HL-60 (cell line): ENCODE data around the gene ANXA3.

ENCODE experiments used
- DNase-seq, 2 experiments: peaks; one replicate each; pipeline ENCODE4 v3.0.0-alpha.2; 2010 to 2020; ENCODE audit warnings: low read depth in 1 of 2, low spot score in 1 of 2
- H3K27ac ChIP-seq: fragments of 250-450 bp; sonication (Bioruptor Pico); replicated peaks from 2 replicates; pipeline ENCODE4 v1.5.1; 2020; ENCODE audit warnings: mild to moderate bottlenecking, moderate library complexity
- H3K27me3 ChIP-seq: fragments of 250-450 bp; sonication (Bioruptor Pico); 2 replicates; pipeline ENCODE4 v1.5.1; 2021; ENCODE audit warnings: mild to moderate bottlenecking, moderate library complexity; ENCODE audit not compliant: insufficient read depth, poor library complexity, severe bottlenecking
- H3K4me3 ChIP-seq: replicated peaks from 2 replicates; pipeline ENCODE4 v1.5.1; 2011; ENCODE audit warnings: mild to moderate bottlenecking, control low read depth, low read length; ENCODE audit not compliant: insufficient read depth
- CTCF ChIP-seq: IDR thresholded peaks from one replicate; pipeline ENCODE4 v1.5.1; 2011; ENCODE audit warnings: low read length, control low read depth, inconsistent platforms; ENCODE audit not compliant: insufficient read depth
- GABPA ChIP-seq: IDR thresholded peaks from 2 replicates; pipeline ENCODE4 v1.6.1; 2012; ENCODE audit warnings: low read depth
- POLR2AphosphoS5 ChIP-seq: IDR thresholded peaks from 2 replicates; pipeline ENCODE4 v1.6.1; 2012; ENCODE audit warnings: low read depth
- REST ChIP-seq: IDR thresholded peaks from 2 replicates; pipeline ENCODE4 v1.6.1; 2012; ENCODE audit warnings: low read depth; ENCODE audit not compliant: insufficient replicate concordance
- SPI1 ChIP-seq: IDR thresholded peaks from 2 replicates; pipeline ENCODE4 v1.6.1; 2012; ENCODE audit warnings: low read depth, mild to moderate bottlenecking, borderline replicate concordance

ANXA3 gene

GRCh38 chr4:78552389-78553042, 946 bp downstream of the ANXA3 start:
- H3K27ac ChIP-seq = peak overlapping the region; percentile 61
- H3K4me3 ChIP-seq = peak overlapping the region; percentile 52
- TF ChIP-seq GABPA = no peak
- no peak for TF ChIP-seq SPI1
- TF ChIP-seq POLR2AphosphoS5 = no peak
- TF ChIP-seq CTCF = no peak
- TF ChIP-seq REST = no peak
- no peaks in the 10 kb centered on the region for H3K27me3 ChIP-seq
- peak; percentile 13 to 17 for DNase-seq

GRCh38 chr4:78553043-78553396, 1.4 kb downstream of the ANXA3 start:
- H3K27ac ChIP-seq = peak overlapping the region; percentile 61
- H3K27me3 ChIP-seq = no peaks in the 10 kb centered on the region
- no peak for TF ChIP-seq POLR2AphosphoS5
- TF ChIP-seq REST = no peak
- no peak for TF ChIP-seq SPI1
- no peak for TF ChIP-seq GABPA
- TF ChIP-seq CTCF = no peak
- no peak for DNase-seq
- H3K4me3 ChIP-seq = peak overlapping the region; percentile 15; the same call in 1 of the 2 replicates

GRCh38 chr4:78553529-78554060, 2.0 kb downstream of the ANXA3 start:
- TF ChIP-seq REST (no peak), SPI1 (no peak), GABPA (no peak), POLR2AphosphoS5 (no peak), CTCF (no peak)
- Histone ChIP-seq H3K4me3 (no peak overlapping the region), H3K27ac (peak overlapping the region; percentile 61), H3K27me3 (no peaks in the 10 kb centered on the region)
- DNase-seq = no peak
